CD14-positive monocyte (primary cell): ENCODE results near the gene PEX16. TPM values are rescaled to one million over a fixed set of nuclear protein-coding genes. Genes with fewer than 3 reads are reported as not detected.
A peak's percentile ranks its signal among the peaks of the same experiment; 100 is the strongest.
"Not testable (repeated sequence)": the region's sequence is repeated elsewhere in the genome, so short reads cannot be mapped to it uniquely, and the experiment has no call there.

Experiments used
- DNase-seq, 3 donors: peaks; one replicate each; pipeline ENCODE4 v3.0.0-alpha.2; 2011 to 2022
- H2AFZ ChIP-seq: 2 replicates; pipeline ENCODE4 v1.6.0; 2012; ENCODE audit warnings: mild to moderate bottlenecking, low read depth, low read length, inconsistent platforms; ENCODE audit not compliant: insufficient read depth, poor library complexity, severe bottlenecking
- H3K27ac ChIP-seq, 2 donors: 1 replicate in 1 of 2; 2 replicates in 1 of 2; pipeline ENCODE4 v1.5.1; 2012 to 2013; ENCODE audit warnings: low read length in 2 of 2, control low read depth in 1 of 2, inconsistent platforms in 1 of 2, low read depth in 1 of 2, mild to moderate bottlenecking in 1 of 2
- H3K27me3 ChIP-seq, 2 donors: one replicate each; pipeline versions ENCODE4 v1.6.0 to v1.6.1; 2011 to 2013; ENCODE audit warnings: low read length in 2 of 2; ENCODE audit not compliant: control insufficient read depth in 2 of 2, insufficient read depth in 2 of 2
- H3K36me3 ChIP-seq, 2 donors: replicated peaks in 1 of 2; 1 replicate in 1 of 2; 2 replicates in 1 of 2; pipeline versions ENCODE4 v1.5.1 to v1.6.1; 2012 to 2013; ENCODE audit warnings: low read length in 2 of 2, control low read depth in 1 of 2, inconsistent platforms in 1 of 2, mild to moderate bottlenecking in 1 of 2; ENCODE audit not compliant: insufficient read depth in 2 of 2, control insufficient read depth in 1 of 2
- H3K4me1 ChIP-seq, 2 donors: 1 replicate in 1 of 2; 2 replicates in 1 of 2; pipeline versions ENCODE4 v1.5.1 to v1.6.1; 2012 to 2013; ENCODE audit warnings: low read length in 2 of 2, control low read depth in 1 of 2, inconsistent platforms in 1 of 2, mild to moderate bottlenecking in 1 of 2, moderate library complexity in 1 of 2; ENCODE audit not compliant: insufficient read depth in 2 of 2, control insufficient read depth in 1 of 2
- H3K4me2 ChIP-seq: replicated peaks from 2 replicates; pipeline ENCODE3; 2012; ENCODE audit warnings: low read length, moderate library complexity, mild to moderate bottlenecking; ENCODE audit not compliant: poor library complexity, severe bottlenecking; ENCODE audit errors: extremely low read depth
- H3K4me3 ChIP-seq, 3 experiments: fragments of 200-600 bp in 1 of 3; sonication (generic) in 1 of 3; replicated peaks in 1 of 3; 1 replicate in 2 of 3; 2 replicates in 1 of 3; pipeline ENCODE4 v1.5.1; 2011 to 2013; ENCODE audit warnings: low read length in 3 of 3, mild to moderate bottlenecking in 3 of 3, control low read depth in 2 of 3, low read depth in 2 of 3, inconsistent platforms in 1 of 3, moderate library complexity in 1 of 3
- H3K79me2 ChIP-seq: 2 replicates; pipeline ENCODE4 v1.6.0; 2012; ENCODE audit warnings: mild to moderate bottlenecking, control low read depth, inconsistent platforms, low read length, moderate library complexity; ENCODE audit not compliant: insufficient read depth
- H3K9ac ChIP-seq: 2 replicates; pipeline ENCODE4 v1.6.0; 2017; ENCODE audit warnings: low read length, mild to moderate bottlenecking; ENCODE audit not compliant: insufficient read depth, poor library complexity, severe bottlenecking
- H3K9me3 ChIP-seq, 2 donors: replicated peaks in 1 of 2; 1 replicate in 1 of 2; 2 replicates in 1 of 2; pipeline versions ENCODE4 v1.5.1 to v1.6.1; 2012 to 2013; ENCODE audit warnings: low read length in 2 of 2, control low read depth in 1 of 2; ENCODE audit not compliant: control insufficient read depth in 1 of 2, insufficient read depth in 1 of 2
- H4K20me1 ChIP-seq: 2 replicates; pipeline ENCODE4 v1.6.0; 2012; ENCODE audit warnings: mild to moderate bottlenecking, low read length, control low read depth, moderate library complexity; ENCODE audit not compliant: insufficient read depth
- H3K27ac Mint-ChIP-seq, 7 donors: one replicate each; pipeline ENCODE4 v1.8.0; 2020; ENCODE audit warnings: mild to moderate bottlenecking in 7 of 7, mixed read lengths in 7 of 7, moderate library complexity in 6 of 7, inconsistent platforms in 2 of 7
- H3K27me3 Mint-ChIP-seq, 3 donors: one replicate each; pipeline ENCODE4 v1.8.0; 2021 to 2022; ENCODE audit warnings: low read depth in 3 of 3, mild to moderate bottlenecking in 3 of 3, mixed read lengths in 3 of 3, moderate library complexity in 3 of 3, inconsistent platforms in 1 of 3
- H3K36me3 Mint-ChIP-seq, 2 donors: one replicate each; pipeline ENCODE4 v1.8.0; 2020; ENCODE audit warnings: mixed read lengths in 2 of 2, inconsistent platforms in 1 of 2, mild to moderate bottlenecking in 1 of 2
- H3K4me1 Mint-ChIP-seq: one replicate; pipeline ENCODE4 v1.8.0; 2020; ENCODE audit warnings: mild to moderate bottlenecking, mixed read lengths
- H3K4me3 Mint-ChIP-seq, 2 donors: one replicate each; pipeline ENCODE4 v1.8.0; 2020; ENCODE audit warnings: mild to moderate bottlenecking in 2 of 2, mixed read lengths in 2 of 2, moderate library complexity in 1 of 2
- H3K9me3 Mint-ChIP-seq, 7 donors: one replicate each; pipeline ENCODE4 v1.8.0; 2020 to 2022; ENCODE audit warnings: mixed read lengths in 7 of 7, mild to moderate bottlenecking in 6 of 7, moderate library complexity in 6 of 7, inconsistent platforms in 2 of 7
- CTCF ChIP-seq: fragments of 200-600 bp; IDR thresholded peaks from one replicate; pipeline ENCODE4 v1.8.0; 2022; ENCODE audit warnings: antibody characterized with exemption, mild to moderate bottlenecking
- WGBS: methylation state at CpG from one replicate; pipeline ENCODE4 v1.1.5; 2013; ENCODE audit warnings: missing lambda C conversion rate; ENCODE audit not compliant: insufficient coverage; 5-methylcytosine and 5-hydroxymethylcytosine counted together
- intact Hi-C, 2 donors: fragments of 100-400 bp; cut with micrococcal nuclease; formaldehyde crosslinking; loops; one replicate each; pipeline versions ENCODE4 v1.15.0 to v1.15.1; 2023
- polyA plus RNA-seq, 3 donors: library from polyadenylated mRNA; depleted of rRNA in 1 of 3; unstranded in 2 of 3; stranded (reverse) in 1 of 3; fragments of 300-500 nt in 2 of 3; fragments of >200 nt in 1 of 3; fragmentation: Illumina TruSeq in 2 of 3; gene quantifications; 1 replicate in 2 of 3; 2 replicates in 1 of 3; pipeline ENCODE4 v1.2.3, GENCODE V29; 2012 to 2021

Gene PEX16
- polyA plus RNA-seq, 3 donors: 33.8 to 46.1 (median 35.1) TPM

GRCh38 chr11:45906965-45907611 is 10.6 kb downstream of the PEX16 start, which contains the start of gene FREY1:
Gene FREY1, minus strand, starts transcription at chr11:45907271. Its CDS starts 26 bp downstream, at chr11:45907245.
- Histone ChIP-seq H4K20me1 (peaks cover 30% of the 10 kb centered on the region), H3K9ac (no peak within 1 kb of the TSS), H3K79me2 (no peaks in the 10 kb centered on the region), H3K27ac (no peak within 1 kb of the TSS), H3K27me3 (peaks cover 0 to under 1% of the 10 kb centered on the region in 2 donors), H2AFZ (no peak within 1 kb of the TSS), H3K4me2 (no peak within 1 kb of the TSS), H3K4me1 (no peaks in the 10 kb centered on the region), H3K4me3 (no peak within 1 kb of the TSS), H3K36me3 (peaks cover 27 to 33% of the 10 kb centered on the region in 2 donors), H3K9me3 (no peaks in the 10 kb centered on the region)
- WGBS: 70% methylated on average over 10 of the region's 18 CpGs
- DNase-seq: peak in 1 of 3 donors; percentile 55
- intact Hi-C loops: no loop called here
- Mint-ChIP-seq H3K27me3 (peaks cover 3 to 27% (median 6%) of the 10 kb centered on the region in 3 donors), H3K36me3 (peaks cover 29 to 31% of the 10 kb centered on the region in 2 donors), H3K4me3 (no peak within 1 kb of the TSS), H3K9me3 (peaks cover 0 to 2% (median 0%) of the 10 kb centered on the region in 7 donors), H3K4me1 (peaks cover 3% of the 10 kb centered on the region), H3K27ac (peak within 1 kb of the TSS in 3 of 7 donors; percentile 8 to 66 (median 10))
- no peak for TF ChIP-seq CTCF

GRCh38 chr11:45906096-45906682 is 11.5 kb downstream of the PEX16 start:
- Mint-ChIP-seq H3K36me3 (peaks cover 22% of the 10 kb centered on the region in 2 donors), H3K27ac (peak overlapping the region in 1 of 7 donors; percentile 10), H3K27me3 (peaks cover 12 to 36% (median 15%) of the 10 kb centered on the region in 3 donors), H3K4me1 (peaks cover 3% of the 10 kb centered on the region), H3K9me3 (no peaks in the 10 kb centered on the region), H3K4me3 (no peak overlapping the region)
- intact Hi-C loops: no loop called here
- no peak overlapping the region for H2AFZ ChIP-seq
- H3K4me1 ChIP-seq: no peaks in the 10 kb centered on the region
- peak in 2 of 3 donors; percentile 22 to 75 for DNase-seq
- no peak overlapping the region for H3K4me3 ChIP-seq
- H3K9me3 ChIP-seq: peaks cover 0 to 4% of the 10 kb centered on the region in 2 donors
- no peak overlapping the region for H3K4me2 ChIP-seq
- no peak for TF ChIP-seq CTCF
- H3K9ac ChIP-seq: no peak overlapping the region
- H3K36me3 ChIP-seq: peaks cover 19 to 24% of the 10 kb centered on the region in 2 donors
- no peak overlapping the region for H3K27ac ChIP-seq
- H3K27me3 ChIP-seq: peaks cover 1 to 8% of the 10 kb centered on the region in 2 donors
- no peaks in the 10 kb centered on the region for H3K79me2 ChIP-seq
- peaks cover 26% of the 10 kb centered on the region for H4K20me1 ChIP-seq
- 63% methylated on average over 12 of the region's 19 CpGs for WGBS

GRCh38 chr11:45905576-45905975 is 12.1 kb downstream of the PEX16 start:
- Histone ChIP-seq H3K36me3 (peaks cover 13 to 17% of the 10 kb centered on the region in 2 donors), H4K20me1 (peaks cover 20% of the 10 kb centered on the region), H3K27me3 (peaks cover 6 to 14% of the 10 kb centered on the region in 2 donors), H3K9me3 (peaks cover 0 to 10% of the 10 kb centered on the region in 2 donors)
- H3K9ac ChIP-seq, H3K27ac Mint-ChIP-seq, H3K27ac ChIP-seq, H3K9me3 Mint-ChIP-seq, H3K4me2 ChIP-seq, H3K4me1 Mint-ChIP-seq, H3K79me2 ChIP-seq, intact Hi-C loops, H3K4me3 ChIP-seq, H3K4me1 ChIP-seq, H2AFZ ChIP-seq, DNase-seq, H3K4me3 Mint-ChIP-seq: not testable (repeated sequence)
- WGBS: 51% methylated on average over 2 of the region's 6 CpGs
- H3K36me3 Mint-ChIP-seq: peaks cover 17 to 19% of the 10 kb centered on the region in 2 donors
- peaks cover 18 to 42% (median 21%) of the 10 kb centered on the region in 3 donors for H3K27me3 Mint-ChIP-seq
